ENCODE data around the gene FMNL1.

DNA sequence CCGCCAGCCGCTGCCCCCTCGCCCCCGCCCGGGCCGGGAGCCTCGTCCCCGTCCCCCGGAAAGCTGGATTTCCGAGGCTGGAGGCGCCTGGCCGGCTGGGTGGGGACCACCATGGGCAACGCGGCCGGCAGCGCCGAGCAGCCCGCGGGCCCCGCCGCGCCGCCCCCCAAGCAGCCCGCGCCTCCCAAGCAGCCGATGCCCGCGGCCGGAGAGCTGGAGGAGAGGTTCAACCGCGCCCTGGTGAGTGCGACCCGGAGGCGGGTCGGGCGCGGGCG lies 266 bp downstream of the FMNL1 start:
- TF ChIP-seq, protein P1, sequence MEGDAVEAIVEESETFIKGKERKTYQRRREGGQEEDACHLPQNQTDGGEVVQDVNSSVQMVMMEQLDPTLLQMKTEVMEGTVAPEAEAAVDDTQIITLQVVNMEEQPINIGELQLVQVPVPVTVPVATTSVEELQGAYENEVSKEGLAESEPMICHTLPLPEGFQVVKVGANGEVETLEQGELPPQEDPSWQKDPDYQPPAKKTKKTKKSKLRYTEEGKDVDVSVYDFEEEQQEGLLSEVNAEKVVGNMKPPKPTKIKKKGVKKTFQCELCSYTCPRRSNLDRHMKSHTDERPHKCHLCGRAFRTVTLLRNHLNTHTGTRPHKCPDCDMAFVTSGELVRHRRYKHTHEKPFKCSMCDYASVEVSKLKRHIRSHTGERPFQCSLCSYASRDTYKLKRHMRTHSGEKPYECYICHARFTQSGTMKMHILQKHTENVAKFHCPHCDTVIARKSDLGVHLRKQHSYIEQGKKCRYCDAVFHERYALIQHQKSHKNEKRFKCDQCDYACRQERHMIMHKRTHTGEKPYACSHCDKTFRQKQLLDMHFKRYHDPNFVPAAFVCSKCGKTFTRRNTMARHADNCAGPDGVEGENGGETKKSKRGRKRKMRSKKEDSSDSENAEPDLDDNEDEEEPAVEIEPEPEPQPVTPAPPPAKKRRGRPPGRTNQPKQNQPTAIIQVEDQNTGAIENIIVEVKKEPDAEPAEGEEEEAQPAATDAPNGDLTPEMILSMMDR (IDR thresholded peaks at IDR 0.05; ENCODE audit: low read depth, low read length, missing input control), result no peak
- TF ChIP-seq NR2F2 (IDR thresholded peaks at IDR 0.05) (no peak), FOXA1 (IDR thresholded peaks at IDR 0.05) (no peak), TAF1 (conservative IDR thresholded peaks at IDR 0.05) (no peak), RAD21 (IDR thresholded peaks at IDR 0.05) (no peak)
- TF ChIP-seq, protein P2, sequence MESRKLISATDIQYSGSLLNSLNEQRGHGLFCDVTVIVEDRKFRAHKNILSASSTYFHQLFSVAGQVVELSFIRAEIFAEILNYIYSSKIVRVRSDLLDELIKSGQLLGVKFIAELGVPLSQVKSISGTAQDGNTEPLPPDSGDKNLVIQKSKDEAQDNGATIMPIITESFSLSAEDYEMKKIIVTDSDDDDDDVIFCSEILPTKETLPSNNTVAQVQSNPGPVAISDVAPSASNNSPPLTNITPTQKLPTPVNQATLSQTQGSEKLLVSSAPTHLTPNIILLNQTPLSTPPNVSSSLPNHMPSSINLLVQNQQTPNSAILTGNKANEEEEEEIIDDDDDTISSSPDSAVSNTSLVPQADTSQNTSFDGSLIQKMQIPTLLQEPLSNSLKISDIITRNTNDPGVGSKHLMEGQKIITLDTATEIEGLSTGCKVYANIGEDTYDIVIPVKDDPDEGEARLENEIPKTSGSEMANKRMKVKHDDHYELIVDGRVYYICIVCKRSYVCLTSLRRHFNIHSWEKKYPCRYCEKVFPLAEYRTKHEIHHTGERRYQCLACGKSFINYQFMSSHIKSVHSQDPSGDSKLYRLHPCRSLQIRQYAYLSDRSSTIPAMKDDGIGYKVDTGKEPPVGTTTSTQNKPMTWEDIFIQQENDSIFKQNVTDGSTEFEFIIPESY (IDR thresholded peaks at IDR 0.05), result no peak

All from liver (tissue), 3 donors.